D721Med (cell line): Measurements from ENCODE around the gene ZDHHC11B.
"Not testable (repeated sequence)": the region's sequence is repeated elsewhere in the genome, so short reads cannot be mapped to it uniquely, and the experiment has no call there.

Experiments used
- DNase-seq: peaks from one replicate; pipeline ENCODE4 v3.0.0; 2011; ENCODE audit warnings: low spot score; ENCODE audit not compliant: insufficient read length
- FAIRE-seq: peaks from 2 replicates; lab custom pipeline; 2011; peaks lifted over from hg19 to GRCh38; lab: Jason Lieb, UNC
- TF ChIP-seq, protein P1 (sequence below): IDR thresholded peaks from 2 replicates; pipeline ENCODE4 v1.5.1; 2012; ENCODE audit warnings: mild to moderate bottlenecking, control low read depth; ENCODE audit not compliant: insufficient read depth; ENCODE audit errors: missing control alignments

The ZDHHC11B gene

DNA sequence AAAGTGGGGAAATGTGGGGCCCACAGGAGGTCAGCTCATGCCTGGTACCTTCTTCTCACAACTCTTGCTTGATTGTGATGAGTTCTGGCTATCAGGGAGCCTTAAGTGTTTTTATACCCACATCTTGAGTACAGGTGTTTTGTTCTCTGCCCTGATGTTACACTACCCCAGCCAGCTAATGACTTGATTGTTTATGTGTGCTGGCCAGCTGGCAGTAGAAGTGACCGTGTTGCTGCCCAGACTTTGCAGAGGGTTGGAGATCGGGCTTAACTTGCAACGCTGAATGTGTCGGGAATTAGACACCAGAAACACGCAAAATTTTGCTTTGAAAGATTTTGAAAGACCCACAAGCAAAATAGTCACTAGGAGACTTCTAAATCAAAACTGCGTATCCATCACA is 16.9 kb upstream of the ZDHHC11B start:
- no peak for FAIRE-seq
- TF ChIP-seq, protein P1, sequence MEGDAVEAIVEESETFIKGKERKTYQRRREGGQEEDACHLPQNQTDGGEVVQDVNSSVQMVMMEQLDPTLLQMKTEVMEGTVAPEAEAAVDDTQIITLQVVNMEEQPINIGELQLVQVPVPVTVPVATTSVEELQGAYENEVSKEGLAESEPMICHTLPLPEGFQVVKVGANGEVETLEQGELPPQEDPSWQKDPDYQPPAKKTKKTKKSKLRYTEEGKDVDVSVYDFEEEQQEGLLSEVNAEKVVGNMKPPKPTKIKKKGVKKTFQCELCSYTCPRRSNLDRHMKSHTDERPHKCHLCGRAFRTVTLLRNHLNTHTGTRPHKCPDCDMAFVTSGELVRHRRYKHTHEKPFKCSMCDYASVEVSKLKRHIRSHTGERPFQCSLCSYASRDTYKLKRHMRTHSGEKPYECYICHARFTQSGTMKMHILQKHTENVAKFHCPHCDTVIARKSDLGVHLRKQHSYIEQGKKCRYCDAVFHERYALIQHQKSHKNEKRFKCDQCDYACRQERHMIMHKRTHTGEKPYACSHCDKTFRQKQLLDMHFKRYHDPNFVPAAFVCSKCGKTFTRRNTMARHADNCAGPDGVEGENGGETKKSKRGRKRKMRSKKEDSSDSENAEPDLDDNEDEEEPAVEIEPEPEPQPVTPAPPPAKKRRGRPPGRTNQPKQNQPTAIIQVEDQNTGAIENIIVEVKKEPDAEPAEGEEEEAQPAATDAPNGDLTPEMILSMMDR: no peak
- DNase-seq: no peak

DNA sequence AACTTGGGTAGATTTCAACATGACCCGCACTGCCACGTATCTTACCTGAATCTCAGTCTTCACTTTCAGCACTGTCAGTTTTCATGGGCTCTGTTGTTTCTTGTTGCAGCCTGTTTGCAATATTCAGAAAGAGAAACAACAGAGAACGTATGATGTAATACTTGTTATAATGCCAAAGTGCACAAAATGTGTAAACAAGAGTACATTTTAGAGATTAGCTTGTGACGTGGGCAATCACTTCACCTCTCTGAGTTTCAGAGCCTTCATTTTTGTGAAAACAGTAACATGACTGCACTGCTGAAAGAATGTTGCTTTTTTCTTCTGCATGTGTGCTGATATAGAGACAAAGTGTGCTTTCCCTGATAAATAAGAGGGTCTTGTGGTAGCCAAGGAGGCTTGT is 16.5 kb upstream of the ZDHHC11B start:
- not testable (repeated sequence) for DNase-seq, FAIRE-seq

DNA sequence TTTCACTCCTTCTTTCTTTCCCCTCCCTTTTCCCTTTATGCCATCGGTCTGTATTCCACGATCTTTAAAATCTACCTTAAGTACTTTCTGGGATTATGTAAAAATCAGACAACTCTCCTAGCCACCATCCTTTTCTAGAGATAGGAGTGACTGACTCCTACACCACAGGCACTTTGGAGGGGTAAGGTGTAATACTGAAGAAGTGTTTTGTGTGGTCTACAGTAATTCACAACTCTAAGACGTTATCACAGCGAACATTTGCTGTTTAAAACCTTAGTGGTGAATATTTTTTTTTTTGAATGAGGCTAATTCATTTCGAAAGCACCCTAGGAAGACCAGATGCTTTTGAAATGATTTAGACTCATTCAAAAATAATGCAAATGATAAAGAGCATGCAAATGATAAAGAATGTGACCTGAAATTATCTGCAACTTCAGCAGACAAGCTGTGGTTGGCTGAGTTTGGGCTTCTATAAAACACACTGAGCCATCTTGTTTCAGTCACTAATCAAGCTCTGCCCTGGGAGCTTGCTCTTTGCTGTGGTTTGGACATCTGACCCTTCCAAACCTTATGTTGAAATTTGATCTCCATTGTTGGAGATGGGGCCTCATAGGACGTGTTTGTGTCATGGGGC is 14.1 kb upstream of the ZDHHC11B start:
- not testable (repeated sequence) for DNase-seq, FAIRE-seq

DNA sequence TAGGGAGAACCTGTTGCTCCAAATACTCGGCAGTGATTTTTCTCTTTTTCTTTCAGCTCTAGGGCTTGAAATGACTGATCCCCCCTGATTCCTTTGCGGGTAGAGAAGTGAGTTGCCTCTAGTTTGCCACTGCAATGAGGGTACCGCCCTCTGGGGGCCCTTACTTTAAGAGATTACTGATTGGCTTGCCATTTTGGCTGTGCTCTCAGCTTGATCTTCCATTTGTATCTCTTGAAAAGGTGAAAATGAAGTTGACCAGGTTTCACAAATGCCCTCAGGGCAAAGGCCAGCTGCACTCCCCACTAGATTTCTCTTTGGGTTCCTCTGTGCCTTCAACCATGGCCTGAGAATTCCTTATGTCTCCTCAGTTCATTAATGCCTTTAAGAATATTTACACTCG is 13.5 kb upstream of the ZDHHC11B start:
- DNase-seq, FAIRE-seq: not testable (repeated sequence)

DNA sequence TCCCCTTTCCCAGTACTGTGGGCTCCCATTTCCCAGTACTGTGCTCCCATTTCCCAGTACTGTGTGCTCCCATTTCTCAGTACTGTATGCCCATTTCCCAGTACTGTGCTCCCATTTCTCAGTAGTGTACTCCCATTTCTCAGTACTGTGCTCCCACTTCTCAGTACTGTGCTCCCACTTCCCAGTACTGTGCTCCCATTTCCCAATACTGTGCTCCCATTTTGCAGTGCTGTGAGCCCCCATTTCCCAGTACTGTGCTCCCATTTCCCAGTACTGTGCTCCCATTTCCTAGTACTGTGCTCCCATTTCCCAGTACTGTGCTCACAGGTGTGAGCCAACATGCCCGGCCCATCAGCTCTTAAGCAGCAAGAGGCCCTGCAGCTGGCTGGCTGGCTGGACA is 11.3 kb upstream of the ZDHHC11B start:
- not testable (repeated sequence) for DNase-seq, FAIRE-seq

DNA sequence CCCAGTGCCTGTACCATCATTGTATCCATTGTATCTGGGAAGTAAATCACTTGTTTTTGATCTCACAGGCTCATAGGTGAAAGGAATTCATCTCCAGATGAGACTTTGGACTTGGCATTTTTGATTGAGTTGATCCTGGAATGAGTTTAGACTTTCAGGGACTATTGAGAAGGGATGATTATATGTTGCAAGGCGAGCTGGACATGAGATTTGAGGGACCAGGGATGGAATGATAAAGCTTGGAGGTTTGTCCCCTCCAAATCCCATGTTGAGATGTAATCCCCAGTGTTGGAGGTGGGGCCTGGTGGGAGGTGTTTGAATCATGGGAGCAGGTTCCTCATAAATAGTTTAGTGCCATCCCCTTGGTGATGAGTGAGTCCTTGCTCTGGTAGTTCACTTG is 10.4 kb upstream of the ZDHHC11B start:
- FAIRE-seq: not testable (repeated sequence)

DNA sequence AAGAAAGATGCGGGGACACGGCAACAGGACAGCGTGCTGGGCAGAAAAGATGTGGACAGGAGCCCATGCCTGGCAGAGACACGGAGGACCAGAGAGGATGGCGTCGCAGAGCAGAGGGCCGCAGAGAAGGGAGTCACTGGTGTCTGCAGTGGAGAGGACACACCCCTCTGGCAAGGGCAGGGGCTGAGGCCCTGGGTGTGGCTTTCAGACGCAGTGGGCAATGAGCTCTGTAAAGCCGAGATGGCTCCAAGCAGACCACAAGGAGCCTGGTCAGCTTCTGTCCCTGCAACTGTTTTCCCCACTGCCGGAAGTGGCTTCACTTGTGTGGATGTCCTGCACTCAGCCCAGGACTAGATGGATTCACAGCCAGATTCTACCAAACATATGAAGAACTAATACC is 4.2 kb upstream of the ZDHHC11B start:
- not testable (repeated sequence) for DNase-seq, FAIRE-seq

More for the DNA sequence above, 10.4 kb upstream of the ZDHHC11B start:
- not testable (repeated sequence) for DNase-seq

DNA sequence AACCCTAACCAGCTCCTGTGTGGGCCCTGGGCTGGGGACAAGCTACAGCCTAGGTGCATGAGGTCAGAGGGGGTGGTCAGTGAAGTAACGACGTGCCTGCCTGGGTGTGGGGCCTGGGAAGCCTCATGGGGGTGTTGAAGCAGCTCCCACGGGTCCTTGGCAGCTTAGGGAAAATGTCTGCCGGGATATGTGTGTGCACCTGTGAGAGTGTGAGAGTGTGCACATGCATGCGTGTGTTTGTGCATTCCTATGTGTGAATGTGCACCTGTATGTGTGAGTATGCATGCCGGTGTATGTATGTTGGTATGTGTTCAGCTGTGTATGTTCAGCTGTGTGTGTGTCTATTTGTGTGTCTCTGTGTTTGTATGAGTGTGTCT is 3.3 kb upstream of the ZDHHC11B start:
- not testable (repeated sequence) for DNase-seq

DNA sequence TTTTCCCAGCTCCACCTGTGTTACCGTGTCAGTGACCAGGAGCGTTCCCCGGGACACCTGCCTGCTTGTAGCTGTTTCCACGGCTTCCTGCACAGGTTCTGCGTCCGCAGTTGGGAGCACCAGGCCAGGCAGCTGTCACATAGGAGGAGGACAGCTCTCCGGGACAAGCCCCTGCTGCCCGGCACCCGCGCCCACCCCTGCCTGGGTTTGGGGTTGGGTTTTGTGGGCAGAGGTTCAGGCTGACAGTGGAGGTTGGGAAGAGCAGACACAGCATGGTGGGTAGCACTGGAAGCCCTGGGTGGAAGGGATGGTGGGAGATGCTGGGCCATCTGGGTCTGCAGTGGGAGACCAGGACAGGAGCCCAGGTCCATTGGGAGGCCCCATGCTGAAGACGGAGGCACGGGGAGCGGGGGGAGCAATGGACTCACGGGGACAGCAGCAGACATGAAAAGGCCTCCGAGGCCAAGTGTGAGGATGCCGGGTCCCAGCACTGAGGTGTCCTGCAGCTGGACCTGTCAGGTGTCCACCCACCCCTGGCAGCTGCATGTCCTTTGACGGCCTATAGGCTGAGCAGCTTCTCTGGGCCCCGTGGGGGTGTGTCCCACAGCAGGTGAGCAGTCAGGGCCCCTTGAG is 2.8 kb upstream of the ZDHHC11B start:
- DNase-seq, FAIRE-seq: not testable (repeated sequence)

More for the DNA sequence above, 3.3 kb upstream of the ZDHHC11B start:
- not testable (repeated sequence) for FAIRE-seq

DNA sequence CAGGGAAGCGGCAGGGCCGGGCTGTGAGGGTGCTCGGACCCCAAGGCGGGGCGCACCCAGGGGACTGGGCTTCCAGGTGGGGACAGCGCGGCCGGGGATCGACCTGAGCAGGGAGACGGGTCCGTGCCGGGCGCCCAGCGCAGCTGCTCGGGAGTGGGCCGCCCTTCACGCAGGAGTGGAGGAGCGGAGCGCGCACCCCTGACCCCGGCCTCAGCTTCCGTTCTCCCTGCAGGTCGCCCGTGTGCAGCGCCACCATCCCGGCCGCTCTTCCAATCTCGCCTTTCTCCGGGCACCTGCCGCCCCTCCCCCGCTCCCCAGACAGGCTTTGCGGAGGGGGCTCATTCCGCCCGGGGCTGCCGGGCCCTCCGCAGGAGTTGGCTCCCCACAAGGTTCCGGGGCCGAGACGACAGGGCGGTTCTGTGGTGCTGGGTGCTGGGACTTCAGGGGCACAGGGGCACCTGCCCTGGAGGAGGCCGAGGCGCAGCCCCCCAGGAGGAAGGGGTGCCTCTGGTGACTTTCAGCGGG is 714 bp upstream of the ZDHHC11B start:
- DNase-seq, FAIRE-seq: not testable (repeated sequence)

DNA sequence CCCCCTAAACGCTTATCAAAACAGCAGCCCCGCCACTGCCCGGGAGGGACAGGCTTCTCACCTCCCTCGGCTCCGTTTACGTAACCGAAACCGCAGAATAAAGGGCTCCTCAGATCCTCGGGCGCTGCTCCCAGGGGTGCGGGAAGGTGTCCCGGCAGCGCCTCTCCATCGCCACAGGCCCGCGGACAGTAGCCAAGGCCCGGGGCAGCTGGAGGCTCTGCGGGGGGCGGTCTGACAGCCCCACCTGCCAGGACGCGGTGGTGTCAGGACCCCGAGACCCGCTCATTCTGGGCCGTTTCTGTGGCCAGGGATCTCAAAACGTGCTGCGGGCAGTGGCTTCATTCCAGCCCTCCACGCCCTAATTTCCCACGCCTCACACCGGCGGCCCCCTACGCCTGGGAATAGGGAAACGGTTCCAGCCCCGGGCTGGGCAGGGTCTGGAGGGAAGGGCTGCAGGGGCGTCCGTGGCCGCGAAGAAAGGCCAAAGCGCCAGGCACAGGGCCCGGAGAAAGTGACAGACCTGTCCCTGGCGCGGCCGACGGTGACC is 575 bp downstream of the ZDHHC11B start:
- not testable (repeated sequence) for DNase-seq, FAIRE-seq

DNA sequence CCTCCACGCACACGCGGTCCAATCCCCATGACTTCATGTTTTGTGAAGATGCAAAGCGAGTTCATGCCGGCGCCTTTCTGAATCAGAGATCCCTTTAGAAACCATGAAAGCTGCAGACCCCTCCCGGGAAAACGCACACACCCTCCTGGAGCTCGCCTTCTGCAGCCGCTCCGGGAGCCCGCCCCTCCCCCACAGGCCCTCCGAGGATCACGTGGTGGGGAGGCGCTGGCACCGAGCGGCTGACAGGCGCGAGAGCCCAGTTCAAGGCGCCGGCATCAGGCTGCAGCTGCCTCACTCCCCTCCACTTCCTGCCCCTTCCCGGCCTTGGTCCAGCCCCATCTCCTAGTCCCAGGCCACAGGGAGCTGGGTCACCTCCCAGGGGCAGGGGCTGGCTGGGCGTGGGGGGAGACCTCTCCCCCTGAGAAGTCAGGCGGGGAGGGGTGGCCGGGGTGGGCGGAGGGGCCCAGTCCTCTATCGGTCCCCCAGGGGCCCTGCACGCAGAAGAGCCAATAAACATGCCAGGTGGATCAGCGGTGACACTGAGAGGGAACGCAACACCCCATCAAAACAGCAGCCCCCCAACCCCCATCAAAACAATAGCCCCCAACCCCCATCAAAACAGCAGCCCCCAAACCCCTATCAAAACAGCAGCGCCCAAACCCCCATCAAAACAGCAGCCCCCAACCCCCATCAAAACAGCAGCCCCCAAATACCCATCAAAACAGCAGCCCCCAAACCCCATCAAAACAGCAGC is 1.3 kb downstream of the ZDHHC11B start:
- DNase-seq, FAIRE-seq: not testable (repeated sequence)

DNA sequence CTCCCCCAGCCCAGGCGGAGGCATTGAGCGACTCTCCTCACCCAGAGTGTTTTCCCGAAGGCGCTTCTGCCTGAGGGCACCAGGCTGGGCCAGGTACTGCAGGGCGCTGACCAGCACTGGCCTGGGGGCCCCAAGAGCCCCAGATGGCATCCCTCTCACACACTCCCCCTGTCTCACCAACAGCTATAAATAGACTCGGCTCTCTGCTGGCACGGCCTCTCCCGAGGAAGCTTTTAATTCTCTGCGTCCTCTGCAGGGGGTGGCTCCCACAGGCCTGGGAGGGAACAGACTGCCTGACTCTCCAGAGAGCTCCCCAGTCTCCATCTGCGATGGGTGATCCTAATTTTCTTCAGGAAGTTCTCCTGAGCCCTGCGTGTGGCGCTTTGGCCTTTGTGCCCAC is 2.2 kb downstream of the ZDHHC11B start:
- DNase-seq, FAIRE-seq: not testable (repeated sequence)

DNA sequence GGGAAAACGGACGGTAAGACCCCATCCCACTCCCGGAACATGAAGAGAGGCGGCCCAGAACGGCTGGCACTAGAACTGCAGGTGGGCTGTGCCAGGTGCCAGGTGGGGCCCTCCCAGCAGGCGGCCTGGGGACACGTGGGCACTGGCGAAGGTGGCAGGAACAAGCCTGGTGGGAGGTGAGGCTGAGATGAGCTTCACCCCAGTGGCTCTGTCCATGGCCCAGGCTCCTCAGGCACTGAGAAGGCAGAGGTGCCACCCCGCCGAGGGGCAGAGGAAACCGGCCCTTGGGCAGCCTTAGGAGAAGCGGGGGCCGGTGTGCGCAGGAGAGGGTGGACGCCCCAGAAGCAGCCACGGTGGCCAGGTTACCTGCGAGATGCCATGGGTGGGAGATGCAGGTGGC is 4.0 kb downstream of the ZDHHC11B start:
- DNase-seq, FAIRE-seq: not testable (repeated sequence)

DNA sequence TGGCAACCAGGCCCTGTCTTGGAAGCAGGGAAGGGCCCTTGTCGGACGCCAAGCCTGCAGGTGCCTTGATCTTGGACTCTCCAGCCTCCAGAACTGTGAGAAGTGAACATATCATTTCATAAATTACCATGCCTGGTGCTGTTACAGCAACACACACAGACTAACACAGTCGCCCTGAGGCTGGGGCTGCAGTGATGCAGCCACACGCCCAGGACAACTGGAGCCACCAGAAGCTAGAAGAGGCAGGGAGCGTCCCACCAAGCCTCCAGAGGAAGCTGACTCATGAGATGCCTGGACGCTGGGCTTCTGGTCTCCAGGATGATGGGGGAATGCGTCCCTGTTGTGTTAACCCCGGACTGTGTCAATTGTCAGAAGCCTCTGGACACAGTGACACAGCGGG is 5.6 kb downstream of the ZDHHC11B start:
- not testable (repeated sequence) for FAIRE-seq, DNase-seq

DNA sequence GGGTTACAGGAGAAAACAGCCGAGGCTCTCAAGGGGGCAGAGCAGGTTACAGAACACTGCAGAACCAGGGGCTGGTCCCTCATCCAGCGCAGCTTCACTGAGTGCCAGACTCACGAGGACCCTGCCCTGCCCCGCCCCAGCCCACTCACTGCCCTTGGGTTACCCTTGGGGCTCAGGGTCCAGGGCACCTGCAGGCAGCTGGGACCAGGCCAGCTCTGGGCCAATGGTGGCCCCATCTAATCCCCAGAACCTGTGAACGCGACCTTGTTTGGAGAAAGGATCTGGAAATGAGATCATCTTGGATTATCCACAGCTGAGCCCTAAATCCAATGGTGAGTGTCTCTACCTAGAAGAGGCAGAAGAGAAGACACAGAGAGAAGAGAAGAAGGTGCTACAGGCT is 6.1 kb downstream of the ZDHHC11B start:
- not testable (repeated sequence) for DNase-seq, FAIRE-seq
